Progenitor cell of endocrine pancreas (in vitro differentiated cells): ENCODE results near the gene EML4. TPM values are rescaled to one million over a fixed set of nuclear protein-coding genes. Genes with fewer than 3 reads are reported as not detected.
A peak's percentile ranks its signal among the peaks of the same experiment; 100 is the strongest.
"Not testable (repeated sequence)": the region's sequence is repeated elsewhere in the genome, so short reads cannot be mapped to it uniquely, and the experiment has no call there.

Source experiments
- DNase-seq: peaks from one replicate; pipeline ENCODE4 v3.0.0; 2021; ENCODE audit warnings: low spot score; ENCODE audit not compliant: unreplicated experiment
- H3K27ac Mint-ChIP-seq: 2 replicates; pipeline ENCODE4 v1.8.0; 2021; ENCODE audit warnings: mild to moderate bottlenecking, moderate library complexity, mixed read lengths
- H3K27me3 Mint-ChIP-seq: 2 replicates; pipeline ENCODE4 v1.8.0; 2021; ENCODE audit warnings: mixed read lengths
- H3K36me3 Mint-ChIP-seq: 2 replicates; pipeline ENCODE4 v1.8.0; 2022; ENCODE audit warnings: mixed read lengths; ENCODE audit not compliant: insufficient read depth
- H3K4me1 Mint-ChIP-seq: 2 replicates; pipeline ENCODE4 v1.8.0; 2021; ENCODE audit warnings: low read depth, mixed read lengths
- H3K4me3 Mint-ChIP-seq: 2 replicates; pipeline ENCODE4 v1.8.0; 2021; ENCODE audit warnings: low read depth, mild to moderate bottlenecking, moderate library complexity, mixed read lengths
- H3K9me3 Mint-ChIP-seq: 2 replicates; pipeline ENCODE4 v1.8.0; 2021; ENCODE audit warnings: low read depth, mixed read lengths
- long read RNA-seq: library from polyadenylated mRNA; unstranded; transcript quantifications from one replicate; pipeline ENCODE4 v2.0.0, GENCODE V29; 2020
- total RNA-seq: library from RNA; stranded (reverse); gene quantifications from 2 replicates; pipeline ENCODE4 v1.2.1, GENCODE V29; 2021
- TF ChIP-seq, protein P1 (sequence below): fragments of 200-600 bp; sonication (generic); IDR thresholded peaks from one replicate; pipeline ENCODE4 v1.5.0; 2021; ENCODE audit warnings: antibody characterized with exemption, mild to moderate bottlenecking; ENCODE audit not compliant: unreplicated experiment

The EML4 gene, protein sequence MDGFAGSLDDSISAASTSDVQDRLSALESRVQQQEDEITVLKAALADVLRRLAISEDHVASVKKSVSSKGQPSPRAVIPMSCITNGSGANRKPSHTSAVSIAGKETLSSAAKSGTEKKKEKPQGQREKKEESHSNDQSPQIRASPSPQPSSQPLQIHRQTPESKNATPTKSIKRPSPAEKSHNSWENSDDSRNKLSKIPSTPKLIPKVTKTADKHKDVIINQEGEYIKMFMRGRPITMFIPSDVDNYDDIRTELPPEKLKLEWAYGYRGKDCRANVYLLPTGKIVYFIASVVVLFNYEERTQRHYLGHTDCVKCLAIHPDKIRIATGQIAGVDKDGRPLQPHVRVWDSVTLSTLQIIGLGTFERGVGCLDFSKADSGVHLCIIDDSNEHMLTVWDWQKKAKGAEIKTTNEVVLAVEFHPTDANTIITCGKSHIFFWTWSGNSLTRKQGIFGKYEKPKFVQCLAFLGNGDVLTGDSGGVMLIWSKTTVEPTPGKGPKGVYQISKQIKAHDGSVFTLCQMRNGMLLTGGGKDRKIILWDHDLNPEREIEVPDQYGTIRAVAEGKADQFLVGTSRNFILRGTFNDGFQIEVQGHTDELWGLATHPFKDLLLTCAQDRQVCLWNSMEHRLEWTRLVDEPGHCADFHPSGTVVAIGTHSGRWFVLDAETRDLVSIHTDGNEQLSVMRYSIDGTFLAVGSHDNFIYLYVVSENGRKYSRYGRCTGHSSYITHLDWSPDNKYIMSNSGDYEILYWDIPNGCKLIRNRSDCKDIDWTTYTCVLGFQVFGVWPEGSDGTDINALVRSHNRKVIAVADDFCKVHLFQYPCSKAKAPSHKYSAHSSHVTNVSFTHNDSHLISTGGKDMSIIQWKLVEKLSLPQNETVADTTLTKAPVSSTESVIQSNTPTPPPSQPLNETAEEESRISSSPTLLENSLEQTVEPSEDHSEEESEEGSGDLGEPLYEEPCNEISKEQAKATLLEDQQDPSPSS
- 75.7 and 79.1 TPM in 2 replicates for total RNA-seq
- long read RNA-seq, full-length matches to known transcripts = 4 of 42 reads
- long read RNA-seq, partial matches to known transcripts = 32 of 42 reads
- long read RNA-seq, other reads (novel, unspliced or antisense) = 6 of 42 reads

GRCh38 chr2:42169100-42169873 lies at the start of gene EML4:
TSS of gene EML4 (plus strand) at chr2:42169353. CDS start at chr2:42169612, 259 bp downstream.
- Mint-ChIP-seq H3K4me3 (no peak within 1 kb of the TSS), H3K9me3 (no peaks in the 10 kb centered on the region), H3K4me1 (peaks cover 2% of the 10 kb centered on the region), H3K27me3 (no peaks in the 10 kb centered on the region), H3K36me3 (no peaks in the 10 kb centered on the region), H3K27ac (peak within 1 kb of the TSS; percentile 83)
- TF ChIP-seq, protein P1, sequence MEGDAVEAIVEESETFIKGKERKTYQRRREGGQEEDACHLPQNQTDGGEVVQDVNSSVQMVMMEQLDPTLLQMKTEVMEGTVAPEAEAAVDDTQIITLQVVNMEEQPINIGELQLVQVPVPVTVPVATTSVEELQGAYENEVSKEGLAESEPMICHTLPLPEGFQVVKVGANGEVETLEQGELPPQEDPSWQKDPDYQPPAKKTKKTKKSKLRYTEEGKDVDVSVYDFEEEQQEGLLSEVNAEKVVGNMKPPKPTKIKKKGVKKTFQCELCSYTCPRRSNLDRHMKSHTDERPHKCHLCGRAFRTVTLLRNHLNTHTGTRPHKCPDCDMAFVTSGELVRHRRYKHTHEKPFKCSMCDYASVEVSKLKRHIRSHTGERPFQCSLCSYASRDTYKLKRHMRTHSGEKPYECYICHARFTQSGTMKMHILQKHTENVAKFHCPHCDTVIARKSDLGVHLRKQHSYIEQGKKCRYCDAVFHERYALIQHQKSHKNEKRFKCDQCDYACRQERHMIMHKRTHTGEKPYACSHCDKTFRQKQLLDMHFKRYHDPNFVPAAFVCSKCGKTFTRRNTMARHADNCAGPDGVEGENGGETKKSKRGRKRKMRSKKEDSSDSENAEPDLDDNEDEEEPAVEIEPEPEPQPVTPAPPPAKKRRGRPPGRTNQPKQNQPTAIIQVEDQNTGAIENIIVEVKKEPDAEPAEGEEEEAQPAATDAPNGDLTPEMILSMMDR = no peak
- DNase-seq = peak; percentile 91

DNA sequence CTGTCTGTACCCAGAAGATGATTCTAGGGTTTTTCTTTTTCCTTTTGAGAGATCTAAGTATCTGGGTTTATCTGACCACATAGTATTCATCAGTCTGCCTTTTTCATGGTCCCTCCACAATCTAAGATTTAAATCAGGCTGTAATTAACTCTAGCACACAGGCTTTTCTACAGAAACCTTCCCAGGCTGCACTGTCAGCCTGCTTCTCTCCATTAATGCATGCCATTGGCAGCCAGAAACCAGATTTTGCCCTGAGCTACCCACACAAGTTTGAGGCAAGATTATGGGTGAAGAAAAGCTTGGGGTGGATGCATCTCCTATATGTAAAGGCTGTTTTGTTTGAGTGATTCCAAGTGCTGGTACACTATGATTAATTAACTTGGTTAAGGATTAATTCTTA lies 45.7 kb upstream of the EML4 start:
- H3K27me3 Mint-ChIP-seq = peaks cover under 1% of the 10 kb centered on the region
- no peak for DNase-seq
- TF ChIP-seq, protein P1 = no peak
- no peak overlapping the region for H3K27ac Mint-ChIP-seq
- H3K36me3 Mint-ChIP-seq = no peaks in the 10 kb centered on the region
- peaks cover 12% of the 10 kb centered on the region for H3K4me1 Mint-ChIP-seq
- H3K4me3 Mint-ChIP-seq = no peak overlapping the region
- peaks cover 3% of the 10 kb centered on the region for H3K9me3 Mint-ChIP-seq

GRCh38 chr2:42124011-42124785 lies 45.0 kb upstream of the EML4 start:
- TF ChIP-seq, protein P1 = no peak
- H3K4me1 Mint-ChIP-seq = peaks cover 15% of the 10 kb centered on the region
- no peak for DNase-seq
- peaks cover 3% of the 10 kb centered on the region for H3K9me3 Mint-ChIP-seq
- no peak overlapping the region for H3K27ac Mint-ChIP-seq
- H3K27me3 Mint-ChIP-seq = peaks cover 8% of the 10 kb centered on the region
- no peak overlapping the region for H3K4me3 Mint-ChIP-seq
- H3K36me3 Mint-ChIP-seq = no peaks in the 10 kb centered on the region

- Mint-ChIP-seq H3K27ac (no peak overlapping the region), H3K27me3 (peaks cover 18% of the 10 kb centered on the region), H3K9me3 (peaks cover 2% of the 10 kb centered on the region), H3K4me1 (peaks cover 15% of the 10 kb centered on the region), H3K4me3 (no peak overlapping the region), H3K36me3 (no peaks in the 10 kb centered on the region)
- DNase-seq = no peak
- TF ChIP-seq, protein P1 = no peak
These were observed 43.1 kb upstream of the EML4 start for GRCh38 chr2:42125841-42126594.

DNA sequence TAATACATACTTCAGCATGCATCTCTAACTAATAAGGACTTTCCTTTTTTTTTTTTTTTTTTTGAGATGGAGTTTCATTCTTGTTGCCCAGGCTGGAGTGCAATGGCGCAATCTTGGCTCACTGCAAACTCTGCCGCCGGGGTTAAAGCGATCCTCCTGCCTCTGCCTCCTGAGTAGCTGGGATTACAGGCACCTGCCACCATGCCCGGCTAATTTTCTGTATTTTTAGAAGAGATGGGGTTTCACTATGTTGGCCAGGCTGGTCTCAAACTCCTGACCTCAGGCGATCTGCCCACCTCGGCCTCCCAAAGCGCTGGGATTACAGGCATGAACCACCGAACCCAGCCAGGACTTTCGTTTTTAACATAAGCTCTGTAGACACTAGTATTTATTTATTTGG lies 42.3 kb upstream of the EML4 start:
- H3K36me3 Mint-ChIP-seq, H3K9me3 Mint-ChIP-seq, H3K4me3 Mint-ChIP-seq, DNase-seq, H3K27ac Mint-ChIP-seq: not testable (repeated sequence)
- peaks cover 24% of the 10 kb centered on the region for H3K27me3 Mint-ChIP-seq
- H3K4me1 Mint-ChIP-seq = peaks cover 15% of the 10 kb centered on the region
